SK-N-MC (cell line): Measurements from ENCODE around the gene LAMA3.

ENCODE experiments used
- EZH2 ChIP-seq: fragments of 200-600 bp; sonication (generic); IDR thresholded peaks from one replicate; pipeline ENCODE4 v1.6.1; 2017; ENCODE audit warnings: antibody characterized with exemption
- FOXP2 ChIP-seq: optimal IDR thresholded peaks from 2 replicates; pipeline ENCODE3; 2011; ENCODE audit warnings: mild to moderate bottlenecking, moderate library complexity; ENCODE audit not compliant: insufficient read depth; ENCODE audit errors: extremely low read length, control extremely low read depth
- POLR2AphosphoS5 ChIP-seq: IDR thresholded peaks from 2 replicates; pipeline ENCODE4 v1.6.1; 2012; ENCODE audit warnings: mild to moderate bottlenecking, low read depth, low read length, borderline replicate concordance

DNA sequence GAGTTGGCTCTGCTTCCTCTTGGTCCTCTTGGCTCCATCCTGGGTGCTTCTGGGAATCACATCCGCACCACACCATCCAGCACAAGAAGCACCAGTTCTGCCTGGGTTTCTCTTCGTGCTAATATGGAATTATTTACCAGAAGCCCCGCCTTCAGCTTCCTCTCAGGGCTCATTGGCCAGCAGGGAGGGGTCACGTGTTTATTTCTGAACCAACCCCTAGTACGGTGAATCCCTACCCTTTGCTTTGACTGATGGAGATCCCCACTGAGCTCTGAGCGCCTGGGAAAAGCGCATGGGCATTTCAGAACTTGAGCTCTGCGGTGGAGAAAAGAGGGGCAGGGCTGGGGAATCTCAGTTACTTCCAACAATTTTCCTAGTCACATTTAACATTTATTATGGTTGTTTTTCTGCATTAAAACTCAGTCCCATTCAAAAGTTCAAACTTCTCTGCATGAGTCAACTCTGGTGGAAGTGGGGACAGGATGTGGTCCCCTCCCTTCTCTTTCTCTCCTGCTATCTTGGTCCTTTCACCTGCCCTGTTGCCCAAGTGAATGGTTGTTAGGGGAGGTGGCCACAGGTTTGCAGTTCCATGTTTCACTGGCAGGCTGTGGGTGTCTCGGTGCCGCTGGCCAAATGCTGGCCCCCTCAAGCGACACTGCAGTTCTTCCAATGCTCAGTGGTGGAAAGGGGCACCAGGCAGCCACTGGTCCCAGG lies 248.9 kb downstream of the LAMA3 start:
- TF ChIP-seq POLR2AphosphoS5, result no peak
- TF ChIP-seq EZH2, result no peak
- no peak for TF ChIP-seq FOXP2
